RWPE1 (cell line): Measurements from ENCODE around the gene NCKAP5.
A peak's percentile ranks its signal among the peaks of the same experiment; 100 is the strongest.

Experiments
- CTCF ChIA-PET: fragments of 350-600 bp; sonication (Branson Sonifier 250); formaldehyde crosslinking; extraction: SDS; loops from one replicate; lab custom pipeline; 2021; lab: Yijun Ruan, JAX
- POLR2A ChIA-PET: fragments of 400-600 bp; formaldehyde crosslinking; extraction: SDS; loops from one replicate; lab custom pipeline; 2020; ENCODE audit warnings: antibody characterized with exemption; ENCODE audit not compliant: low non-redundant PET; lab: Yijun Ruan, JAX
- DNase-seq: peaks from one replicate; pipeline ENCODE4 v3.0.0; 2012; ENCODE audit warnings: low spot score
- H3K27ac ChIP-seq: fragments of 450-650 bp; 2 replicates; pipeline ENCODE4 v1.5.1; 2017
- CTCF ChIP-seq: fragments of 450-650 bp; conservative IDR thresholded peaks from 2 replicates; pipeline ENCODE4 v1.5.1; 2017; ENCODE audit warnings: low read depth, mild to moderate bottlenecking

The NCKAP5 gene

DNA sequence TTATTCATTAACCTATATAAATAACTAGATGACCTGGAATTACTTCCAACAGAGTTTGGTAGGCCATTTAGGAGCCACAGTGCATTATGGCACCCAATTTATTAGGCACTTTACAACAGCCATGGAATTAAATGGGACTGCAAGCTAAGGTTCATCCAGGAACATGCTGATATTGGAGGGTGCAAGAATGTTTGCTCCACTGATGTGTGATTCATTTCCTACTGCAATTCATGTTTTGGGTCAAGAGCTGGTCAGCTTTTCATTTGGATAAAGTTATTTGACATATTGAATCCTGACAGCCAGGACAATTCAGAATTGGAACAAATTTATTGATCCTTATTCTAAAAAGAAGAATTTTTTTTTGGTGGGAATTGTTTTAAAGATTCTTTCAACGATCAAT, 886.5 kb downstream of the NCKAP5 start:
- DNase-seq, result no peak
- TF ChIP-seq CTCF, result no peak
- ChIA-PET CTCF (no interaction called here), POLR2A (no interaction called here)
- H3K27ac ChIP-seq, result no peak overlapping the region

- no peak overlapping the region for H3K27ac ChIP-seq
- CTCF ChIA-PET, result interaction anchor here (0.6 kb wide), 1 partner anchor 1145 kb away, joined by 3 read pairs; no protein-coding TSS in a partner anchor
- POLR2A ChIA-PET, result no interaction called here
- no peak for DNase-seq
- TF ChIP-seq CTCF, result no peak
Observed at GRCh38 chr2:132680544-132680943, 887.7 kb downstream of the NCKAP5 start.

DNA sequence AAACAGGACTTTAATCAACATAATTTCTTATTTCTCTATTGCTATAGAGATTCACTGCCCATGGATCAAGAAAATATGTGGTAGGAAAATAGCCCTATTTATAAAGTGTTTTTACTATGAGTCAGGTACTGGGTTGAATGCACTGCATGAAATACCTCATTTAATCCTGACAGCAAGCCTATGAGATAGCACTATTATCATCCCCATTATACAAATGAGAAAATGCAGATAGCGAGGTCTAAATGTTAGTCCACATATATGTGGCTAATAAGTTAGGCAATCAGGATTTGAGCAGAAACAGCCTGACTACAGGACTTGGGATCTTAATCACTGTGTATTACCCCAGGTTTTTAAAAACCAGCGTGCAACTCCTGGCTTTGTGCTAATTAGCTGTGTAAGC, 889.8 kb downstream of the NCKAP5 start:
- no peak overlapping the region for H3K27ac ChIP-seq
- DNase-seq, result no peak
- ChIA-PET CTCF (no interaction called here), POLR2A (no interaction called here)
- no peak for TF ChIP-seq CTCF

GRCh38 chr2:132677661-132678060, 890.6 kb downstream of the NCKAP5 start:
- no peak for DNase-seq
- no peak for TF ChIP-seq CTCF
- ChIA-PET CTCF (interaction anchor here (0.6 to 0.7 kb wide), 4 partner anchors 24 to 496 kb away, joined by 3 to 6 read pairs (median 3); no protein-coding TSS in a partner anchor), POLR2A (interaction anchor here (0.5 kb wide), 1 partner anchor 464 kb away, joined by 3 read pairs; no protein-coding TSS in a partner anchor)
- H3K27ac ChIP-seq, result no peak overlapping the region

DNA sequence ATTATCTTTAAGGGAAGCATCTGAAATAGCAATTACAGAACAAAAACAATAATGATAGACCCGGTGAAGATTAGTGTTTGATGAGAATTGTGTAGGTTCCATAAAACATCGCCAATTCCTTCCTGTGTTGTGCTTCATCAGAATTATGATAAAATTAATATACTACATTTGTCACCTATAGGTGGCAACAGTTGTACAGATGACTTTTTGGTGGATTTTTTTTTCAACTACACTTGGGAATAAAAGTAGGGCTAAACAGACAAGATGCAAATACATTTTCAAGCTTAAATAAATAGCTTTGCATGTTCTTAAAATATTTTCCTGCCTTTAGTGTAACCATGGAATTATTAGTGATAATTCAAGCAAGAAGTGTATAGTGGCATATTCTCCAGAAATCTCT, 891.3 kb downstream of the NCKAP5 start:
- ChIA-PET POLR2A (no interaction called here), CTCF (interaction anchor here (0.6 to 0.9 kb wide), 5 partner anchors 25 to 497 kb away, joined by 3 to 6 read pairs (median 3); no protein-coding TSS in a partner anchor)
- H3K27ac ChIP-seq, result no peak overlapping the region
- no peak for TF ChIP-seq CTCF
- no peak for DNase-seq

- peak; percentile 71 for DNase-seq
- TF ChIP-seq CTCF, result no peak
- no peak overlapping the region for H3K27ac ChIP-seq
- ChIA-PET CTCF (interaction anchor here (0.6 kb wide), 1 partner anchor 1336 kb away, joined by 4 read pairs; no protein-coding TSS in a partner anchor), POLR2A (no interaction called here)
Observed at GRCh38 chr2:132671151-132671835, 897.0 kb downstream of the NCKAP5 start.
